Non-pigmented ciliary epithelial cell (primary cell): Measurements from ENCODE around the gene MAN1B1.

Experiments used
- DNase-seq: peaks from one replicate; pipeline ENCODE4 v3.0.0-alpha.2; 2010; ENCODE audit warnings: low read depth

The MAN1B1 gene

GRCh38 chr9:137086531-137087408 is at the start of gene MAN1B1:
MAN1B1 (plus strand) TSS chr9:137086985; CDS start chr9:137087000, 15 bp downstream.
- peak; percentile 91 for DNase-seq

GRCh38 chr9:137037035-137037434 is 49.8 kb upstream of the MAN1B1 start:
- DNase-seq = no peak

- DNase-seq = no peak
Observed at GRCh38 chr9:137037483-137037882, 49.3 kb upstream of the MAN1B1 start.

GRCh38 chr9:137038916-137039315 is 47.9 kb upstream of the MAN1B1 start:
- DNase-seq = no peak

GRCh38 chr9:137039611-137040366 is 47.0 kb upstream of the MAN1B1 start:
- DNase-seq = no peak

- DNase-seq = no peak
Observed at GRCh38 chr9:137040568-137040967, 46.2 kb upstream of the MAN1B1 start.

- DNase-seq = no peak
Observed at GRCh38 chr9:137041124-137041523, 45.7 kb upstream of the MAN1B1 start.

GRCh38 chr9:137042751-137043727 is 43.7 kb upstream of the MAN1B1 start:
- no peak for DNase-seq

- DNase-seq = no peak
Observed at GRCh38 chr9:137044037-137044436, 42.7 kb upstream of the MAN1B1 start.

GRCh38 chr9:137044502-137045177 is 42.1 kb upstream of the MAN1B1 start:
- no peak for DNase-seq

GRCh38 chr9:137045294-137046087 is 41.3 kb upstream of the MAN1B1 start:
- no peak for DNase-seq

- no peak for DNase-seq
Observed at GRCh38 chr9:137046088-137046787, 40.5 kb upstream of the MAN1B1 start, which contains the start of gene NPDC1. NPDC1 (minus strand) TSS chr9:137046177; CDS start chr9:137045989, 188 bp downstream.

- no peak for DNase-seq
Observed at GRCh38 chr9:137048655-137049543, 37.9 kb upstream of the MAN1B1 start.

- DNase-seq = no peak
Observed at GRCh38 chr9:137049544-137050449, 37.0 kb upstream of the MAN1B1 start.

GRCh38 chr9:137050570-137050969 is 36.2 kb upstream of the MAN1B1 start:
- DNase-seq = no peak

- no peak for DNase-seq
Observed at GRCh38 chr9:137051145-137051724, 35.5 kb upstream of the MAN1B1 start.

- DNase-seq = no peak
Observed at GRCh38 chr9:137052293-137052692, 34.5 kb upstream of the MAN1B1 start.
